ENCODE results near the gene GASK1A.
A peak's percentile ranks its signal among the peaks of the same experiment; 100 is the strongest.

The GASK1A gene

DNA sequence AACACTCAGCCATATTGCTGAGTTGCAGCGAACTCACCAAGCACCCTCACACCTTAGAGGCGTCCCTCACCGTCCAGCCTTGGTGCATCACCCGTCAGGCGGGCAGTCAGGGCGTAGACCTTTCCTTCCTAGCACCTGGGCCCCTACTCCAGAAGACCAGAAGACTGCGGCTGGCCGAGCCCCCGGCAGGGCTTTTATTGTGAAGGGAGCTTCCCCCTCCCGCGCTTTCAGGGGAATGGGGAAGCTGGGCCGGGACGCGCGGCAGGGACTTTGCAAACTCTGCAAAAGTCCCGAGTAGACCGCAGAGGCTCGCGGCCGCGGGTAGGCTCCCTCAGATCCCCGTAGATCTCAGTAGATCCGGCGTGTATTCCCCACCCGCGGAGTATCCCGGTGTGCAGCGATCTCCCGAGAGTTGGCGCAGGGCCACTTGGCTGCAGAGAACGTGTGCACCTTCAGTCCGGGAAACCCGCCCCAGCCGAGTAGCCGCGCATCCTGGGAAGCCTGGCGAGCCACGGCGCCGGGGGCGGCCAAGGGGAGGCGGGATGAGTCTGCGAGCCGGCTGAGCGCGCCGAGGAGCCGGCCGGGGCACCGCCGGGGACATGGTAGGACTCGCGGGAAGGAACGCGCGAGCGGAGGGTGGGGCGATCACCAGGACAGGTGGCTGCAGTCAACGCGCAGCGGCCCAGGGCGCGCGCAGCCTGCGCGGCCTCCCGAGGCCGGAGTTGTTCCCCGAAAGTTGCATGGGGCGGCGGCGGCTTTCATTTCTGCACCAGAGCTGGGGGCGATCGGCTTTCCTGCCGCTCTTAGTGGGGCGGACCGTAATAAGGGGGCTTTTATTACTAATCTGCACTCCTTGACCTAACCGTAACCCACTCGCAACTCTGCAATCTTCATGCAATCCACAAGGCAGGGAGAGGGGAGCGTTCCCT is at the start of gene GASK1A:
GASK1A (plus strand) TSS at position 268 of the 929 bp plus-strand sequence; CDS start at position 600, 332 bp downstream.
- peaks cover 34% of the 10 kb centered on the region for H3K27me3 Mint-ChIP-seq
- H3K4me3 Mint-ChIP-seq = peak within 1 kb of the TSS; percentile 68
- peaks cover 7% of the 10 kb centered on the region for H3K36me3 Mint-ChIP-seq (ENCODE audit: low read depth)
- H3K4me1 Mint-ChIP-seq (ENCODE audit: low read depth) = peaks cover 5% of the 10 kb centered on the region
- H3K9me3 Mint-ChIP-seq = peaks cover 12% of the 10 kb centered on the region
- no peak within 1 kb of the TSS for H3K27ac Mint-ChIP-seq

DNA sequence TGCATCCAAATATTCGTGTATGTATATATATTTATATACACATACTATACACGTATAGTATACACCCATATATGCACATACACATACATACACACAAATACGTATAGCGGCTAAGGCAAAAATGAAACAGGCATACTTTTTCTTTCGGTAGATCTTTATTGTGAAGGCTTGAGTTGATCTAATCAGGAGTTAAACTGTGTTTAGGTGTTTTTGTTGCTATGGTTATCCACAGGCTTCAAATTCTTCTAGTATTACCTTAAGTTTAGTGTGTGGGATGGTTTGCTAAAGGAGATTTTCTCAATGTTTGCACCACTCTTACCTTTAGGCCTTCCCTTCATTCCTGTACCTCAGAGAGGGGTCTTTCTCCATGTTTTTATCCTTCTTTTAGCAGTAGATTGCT is 45.0 kb upstream of the GASK1A start:
- Mint-ChIP-seq H3K27ac (no peak overlapping the region), H3K9me3 (no peaks in the 10 kb centered on the region), H3K4me1 (ENCODE audit: low read depth) (peaks cover 18% of the 10 kb centered on the region), H3K36me3 (ENCODE audit: low read depth) (no peaks in the 10 kb centered on the region), H3K4me3 (no peak overlapping the region), H3K27me3 (no peaks in the 10 kb centered on the region)

GRCh38 chr3:42934910-42935309 is 44.2 kb upstream of the GASK1A start:
- no peaks in the 10 kb centered on the region for H3K27me3 Mint-ChIP-seq
- peaks cover 18% of the 10 kb centered on the region for H3K4me1 Mint-ChIP-seq (ENCODE audit: low read depth)
- no peak overlapping the region for H3K27ac Mint-ChIP-seq
- no peak overlapping the region for H3K4me3 Mint-ChIP-seq
- H3K36me3 Mint-ChIP-seq (ENCODE audit: low read depth) = no peaks in the 10 kb centered on the region
- no peaks in the 10 kb centered on the region for H3K9me3 Mint-ChIP-seq

DNA sequence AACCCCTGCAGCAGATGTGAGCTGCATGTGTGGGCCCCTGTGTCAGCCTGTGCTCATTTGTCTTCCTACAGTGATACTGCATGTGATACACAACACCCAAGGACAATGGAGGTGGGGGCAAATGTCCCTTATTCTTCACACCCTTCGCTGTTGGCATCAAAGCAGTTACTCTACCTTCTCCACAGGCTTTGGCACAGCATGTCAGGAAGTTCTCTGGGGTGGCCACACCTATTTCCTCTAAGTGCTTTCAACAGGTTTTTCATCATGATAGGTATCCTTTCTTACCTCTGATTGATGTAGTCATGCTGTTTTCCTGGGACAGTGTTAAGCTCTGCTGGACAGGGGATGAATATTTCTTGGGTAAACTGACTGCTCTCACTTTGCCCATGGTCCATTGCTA is 43.6 kb upstream of the GASK1A start:
- H3K9me3 Mint-ChIP-seq = no peaks in the 10 kb centered on the region
- H3K36me3 Mint-ChIP-seq (ENCODE audit: low read depth) = no peaks in the 10 kb centered on the region
- H3K4me1 Mint-ChIP-seq (ENCODE audit: low read depth) = peaks cover 18% of the 10 kb centered on the region
- no peaks in the 10 kb centered on the region for H3K27me3 Mint-ChIP-seq
- H3K27ac Mint-ChIP-seq = no peak overlapping the region
- no peak overlapping the region for H3K4me3 Mint-ChIP-seq

- Mint-ChIP-seq H3K36me3 (ENCODE audit: low read depth) (no peaks in the 10 kb centered on the region), H3K27me3 (no peaks in the 10 kb centered on the region), H3K9me3 (no peaks in the 10 kb centered on the region), H3K4me1 (ENCODE audit: low read depth) (peaks cover 18% of the 10 kb centered on the region), H3K27ac (no peak overlapping the region), H3K4me3 (no peak overlapping the region)
These were observed 42.7 kb upstream of the GASK1A start for GRCh38 chr3:42936157-42936981.

DNA sequence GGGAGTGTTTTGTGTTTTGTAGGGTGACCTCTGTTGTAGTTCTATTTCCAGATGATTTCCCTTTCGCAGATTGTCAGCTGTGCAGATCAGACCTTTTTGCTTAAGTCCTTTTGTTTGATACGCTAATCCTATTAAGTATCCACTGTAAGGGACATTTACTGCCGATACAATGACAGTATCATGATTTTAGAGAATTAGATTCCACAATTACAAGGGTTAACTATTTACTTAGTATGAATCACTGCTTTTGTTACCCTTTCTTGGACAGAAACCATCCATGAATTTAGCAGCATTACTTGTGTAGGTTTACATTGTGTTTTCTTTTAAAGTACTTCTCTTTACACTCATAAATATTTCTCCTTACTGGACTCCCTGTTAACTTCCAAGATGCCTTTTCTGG is 41.8 kb upstream of the GASK1A start:
- Mint-ChIP-seq H3K9me3 (no peaks in the 10 kb centered on the region), H3K27me3 (no peaks in the 10 kb centered on the region)

DNA sequence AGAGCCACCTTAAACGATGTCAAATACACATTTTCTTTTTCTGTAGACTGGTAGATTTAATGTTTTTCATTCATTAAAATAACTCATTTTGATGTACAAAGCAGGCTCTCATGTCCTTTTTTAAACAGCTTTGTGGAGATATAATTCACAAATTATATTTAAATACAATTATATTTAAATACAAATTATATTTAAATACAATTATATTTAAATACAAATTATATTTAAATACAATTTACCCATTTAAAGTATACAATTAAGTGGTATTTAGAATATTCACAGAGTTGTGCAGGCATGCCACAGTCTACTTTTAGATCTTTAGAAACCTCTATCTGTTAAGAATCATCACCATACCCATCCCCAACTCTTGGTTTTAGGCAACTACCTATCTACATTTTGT is 36.4 kb upstream of the GASK1A start:
- Mint-ChIP-seq H3K9me3 (no peaks in the 10 kb centered on the region), H3K27me3 (no peaks in the 10 kb centered on the region), H3K36me3 (ENCODE audit: low read depth) (no peaks in the 10 kb centered on the region), H3K4me3 (no peak overlapping the region), H3K4me1 (ENCODE audit: low read depth) (peaks cover 4% of the 10 kb centered on the region), H3K27ac (no peak overlapping the region)

More for the DNA sequence above, 41.8 kb upstream of the GASK1A start:
- no peaks in the 10 kb centered on the region for H3K36me3 Mint-ChIP-seq (ENCODE audit: low read depth)
- H3K27ac Mint-ChIP-seq = no peak overlapping the region
- H3K4me3 Mint-ChIP-seq = no peak overlapping the region
- H3K4me1 Mint-ChIP-seq (ENCODE audit: low read depth) = peaks cover 18% of the 10 kb centered on the region

- Mint-ChIP-seq H3K4me3 (no peak overlapping the region), H3K36me3 (ENCODE audit: low read depth) (no peaks in the 10 kb centered on the region), H3K27ac (peak overlapping the region; percentile 63), H3K9me3 (no peaks in the 10 kb centered on the region), H3K27me3 (no peaks in the 10 kb centered on the region), H3K4me1 (ENCODE audit: low read depth) (peaks cover 4% of the 10 kb centered on the region)
These were observed 33.1 kb upstream of the GASK1A start for GRCh38 chr3:42946050-42946449.

- Mint-ChIP-seq H3K27me3 (peaks cover 4% of the 10 kb centered on the region), H3K36me3 (ENCODE audit: low read depth) (no peaks in the 10 kb centered on the region), H3K4me3 (no peak overlapping the region), H3K4me1 (ENCODE audit: low read depth) (no peaks in the 10 kb centered on the region), H3K27ac (no peak overlapping the region), H3K9me3 (no peaks in the 10 kb centered on the region)
These were observed 21.5 kb upstream of the GASK1A start for GRCh38 chr3:42957573-42957972.

DNA sequence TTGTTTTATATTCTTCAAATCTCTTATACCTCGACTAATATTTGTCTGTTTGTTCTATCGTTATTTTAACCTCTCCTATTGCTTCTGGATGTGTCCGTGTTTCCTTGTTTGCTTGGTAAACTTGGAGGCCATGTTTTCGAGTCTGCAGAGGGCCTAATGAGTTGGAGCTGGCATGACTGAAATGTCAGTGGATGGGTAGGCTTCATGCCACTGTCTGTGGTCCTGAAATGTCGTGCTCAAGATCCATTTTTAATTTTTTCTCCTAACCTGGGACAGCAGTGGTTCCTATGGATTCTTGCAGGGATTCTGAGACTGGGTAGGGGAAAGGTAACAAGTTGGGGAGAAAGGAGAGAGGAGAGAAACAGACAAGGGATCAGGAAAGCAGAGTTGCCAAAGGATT is 18.8 kb upstream of the GASK1A start:
- Mint-ChIP-seq H3K27me3 (peaks cover 4% of the 10 kb centered on the region), H3K36me3 (ENCODE audit: low read depth) (no peaks in the 10 kb centered on the region)

DNA sequence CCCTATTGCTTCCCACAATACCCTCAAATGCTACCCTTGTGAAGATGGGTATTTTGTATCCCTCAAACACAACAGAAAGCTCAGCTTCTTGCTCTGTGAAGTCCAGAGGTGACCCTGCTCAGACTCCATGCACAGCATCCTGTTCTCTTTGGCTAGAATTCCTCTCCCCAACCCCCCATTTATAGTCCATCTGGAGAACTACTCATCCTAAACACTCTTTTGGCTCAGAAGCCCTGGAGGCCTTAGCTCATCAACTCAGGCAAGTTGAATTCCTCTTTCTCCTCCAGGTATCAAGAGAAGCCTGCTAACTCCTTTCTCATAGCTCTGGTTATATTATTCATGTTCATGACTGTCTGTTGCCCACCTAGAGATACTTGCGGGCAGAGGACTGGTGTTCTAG is 18.3 kb upstream of the GASK1A start:
- Mint-ChIP-seq H3K36me3 (ENCODE audit: low read depth) (no peaks in the 10 kb centered on the region), H3K4me1 (ENCODE audit: low read depth) (peaks cover 16% of the 10 kb centered on the region), H3K27me3 (peaks cover 4% of the 10 kb centered on the region), H3K4me3 (no peak overlapping the region), H3K9me3 (no peaks in the 10 kb centered on the region), H3K27ac (no peak overlapping the region)

More for the DNA sequence above, 18.8 kb upstream of the GASK1A start:
- H3K4me3 Mint-ChIP-seq = no peak overlapping the region
- no peaks in the 10 kb centered on the region for H3K9me3 Mint-ChIP-seq
- no peak overlapping the region for H3K27ac Mint-ChIP-seq
- peaks cover 14% of the 10 kb centered on the region for H3K4me1 Mint-ChIP-seq (ENCODE audit: low read depth)

DNA sequence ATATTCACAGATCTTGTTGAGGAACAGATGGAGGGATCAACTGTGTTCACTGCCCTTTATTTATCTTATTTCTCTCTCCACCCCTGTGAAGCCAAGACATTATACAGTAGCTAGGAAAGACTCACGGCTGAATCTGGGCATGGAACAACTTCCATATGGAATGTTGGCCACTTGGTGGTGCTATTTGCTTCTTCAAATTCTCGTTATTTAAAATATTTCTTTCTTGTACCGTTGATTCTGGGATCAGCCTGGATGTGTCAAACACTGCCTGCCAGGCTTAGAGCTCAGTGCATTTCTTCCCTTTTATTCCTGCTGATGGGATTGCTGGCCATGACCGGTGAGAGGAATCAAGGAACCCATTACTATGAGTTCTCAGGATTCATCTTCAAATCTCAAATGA is 17.5 kb upstream of the GASK1A start:
- no peak overlapping the region for H3K27ac Mint-ChIP-seq
- peaks cover 4% of the 10 kb centered on the region for H3K27me3 Mint-ChIP-seq
- H3K4me3 Mint-ChIP-seq = no peak overlapping the region
- H3K36me3 Mint-ChIP-seq (ENCODE audit: low read depth) = no peaks in the 10 kb centered on the region
- H3K4me1 Mint-ChIP-seq (ENCODE audit: low read depth) = peaks cover 16% of the 10 kb centered on the region
- no peaks in the 10 kb centered on the region for H3K9me3 Mint-ChIP-seq

- H3K4me1 Mint-ChIP-seq (ENCODE audit: low read depth) = peaks cover 16% of the 10 kb centered on the region
These were observed 15.8 kb upstream of the GASK1A start for GRCh38 chr3:42963269-42963668.

DNA sequence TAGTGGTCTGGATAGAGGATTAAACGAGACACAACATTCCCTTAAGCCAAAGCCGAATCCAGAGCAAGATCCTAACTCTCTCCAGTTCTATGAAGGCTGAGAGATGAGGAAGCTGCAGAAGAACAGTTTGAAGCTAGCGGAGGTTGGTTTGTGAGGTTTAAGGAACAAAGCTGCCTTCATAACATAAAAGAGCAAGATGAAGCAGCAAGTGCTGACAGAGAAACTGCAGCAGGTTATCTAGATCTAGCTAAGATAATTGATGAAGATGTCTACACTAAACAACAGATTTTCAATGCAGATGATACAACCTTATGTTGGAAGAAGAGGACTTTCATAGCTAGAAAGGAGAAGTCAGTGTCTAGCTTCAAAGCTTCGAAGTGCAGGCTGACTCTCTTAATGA is 14.8 kb upstream of the GASK1A start:
- H3K4me1 Mint-ChIP-seq (ENCODE audit: low read depth) = peaks cover 16% of the 10 kb centered on the region
- no peak overlapping the region for H3K4me3 Mint-ChIP-seq
- H3K36me3 Mint-ChIP-seq (ENCODE audit: low read depth) = no peaks in the 10 kb centered on the region
- no peaks in the 10 kb centered on the region for H3K9me3 Mint-ChIP-seq
- H3K27ac Mint-ChIP-seq = no peak overlapping the region
- H3K27me3 Mint-ChIP-seq = peaks cover 4% of the 10 kb centered on the region

More at GRCh38 chr3:42963269-42963668, 15.8 kb upstream of the GASK1A start:
- Mint-ChIP-seq H3K36me3 (ENCODE audit: low read depth) (no peaks in the 10 kb centered on the region), H3K9me3 (no peaks in the 10 kb centered on the region), H3K4me3 (no peak overlapping the region), H3K27ac (no peak overlapping the region), H3K27me3 (peaks cover 4% of the 10 kb centered on the region)

DNA sequence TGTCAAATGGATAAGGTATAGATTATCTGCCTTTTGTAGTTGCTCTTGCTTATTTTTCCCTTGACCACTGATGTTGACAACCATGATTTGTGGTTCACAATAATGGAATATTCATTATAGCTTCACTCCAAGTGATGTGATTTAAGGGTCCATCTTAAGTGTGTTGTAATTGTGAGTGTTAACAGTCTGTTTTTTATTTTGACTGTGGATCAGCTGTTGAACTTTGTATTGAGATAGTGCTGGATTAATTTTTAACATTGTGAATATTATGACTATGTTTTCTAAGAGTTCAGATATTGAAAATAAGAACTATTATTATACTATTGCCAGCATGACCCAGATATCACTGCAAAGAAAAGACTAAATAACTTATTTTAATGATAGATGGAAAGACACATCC is 8.6 kb upstream of the GASK1A start:
- Mint-ChIP-seq H3K9me3 (peaks cover 13% of the 10 kb centered on the region), H3K4me3 (no peak overlapping the region), H3K36me3 (ENCODE audit: low read depth) (peaks cover 16% of the 10 kb centered on the region), H3K27me3 (no peaks in the 10 kb centered on the region), H3K4me1 (ENCODE audit: low read depth) (no peaks in the 10 kb centered on the region), H3K27ac (no peak overlapping the region)
